ENCODE data around the gene CNNM4. TPM values are rescaled to one million over a fixed set of nuclear protein-coding genes. Genes with fewer than 3 reads are reported as not detected.

CNNM4 gene
- total RNA-seq, 1 donor from 2014 or later, result 5.9 TPM

GRCh38 chr2:96808176-96808837 is 47.6 kb downstream of the CNNM4 start:
- Mint-ChIP-seq H3K36me3 (ENCODE audit: low read depth, unreplicated experiment) (no peaks in the 10 kb centered on the region), H3K27me3 (ENCODE audit: unreplicated experiment) (peaks cover 2% of the 10 kb centered on the region), H3K9me3 (ENCODE audit: unreplicated experiment) (no peaks in the 10 kb centered on the region), H3K4me3 (ENCODE audit: unreplicated experiment) (no peak overlapping the region), H3K4me1 (ENCODE audit: unreplicated experiment) (peaks cover 6% of the 10 kb centered on the region), H3K27ac (ENCODE audit: unreplicated experiment) (no peak overlapping the region)
- TF ChIP-seq, protein P1, sequence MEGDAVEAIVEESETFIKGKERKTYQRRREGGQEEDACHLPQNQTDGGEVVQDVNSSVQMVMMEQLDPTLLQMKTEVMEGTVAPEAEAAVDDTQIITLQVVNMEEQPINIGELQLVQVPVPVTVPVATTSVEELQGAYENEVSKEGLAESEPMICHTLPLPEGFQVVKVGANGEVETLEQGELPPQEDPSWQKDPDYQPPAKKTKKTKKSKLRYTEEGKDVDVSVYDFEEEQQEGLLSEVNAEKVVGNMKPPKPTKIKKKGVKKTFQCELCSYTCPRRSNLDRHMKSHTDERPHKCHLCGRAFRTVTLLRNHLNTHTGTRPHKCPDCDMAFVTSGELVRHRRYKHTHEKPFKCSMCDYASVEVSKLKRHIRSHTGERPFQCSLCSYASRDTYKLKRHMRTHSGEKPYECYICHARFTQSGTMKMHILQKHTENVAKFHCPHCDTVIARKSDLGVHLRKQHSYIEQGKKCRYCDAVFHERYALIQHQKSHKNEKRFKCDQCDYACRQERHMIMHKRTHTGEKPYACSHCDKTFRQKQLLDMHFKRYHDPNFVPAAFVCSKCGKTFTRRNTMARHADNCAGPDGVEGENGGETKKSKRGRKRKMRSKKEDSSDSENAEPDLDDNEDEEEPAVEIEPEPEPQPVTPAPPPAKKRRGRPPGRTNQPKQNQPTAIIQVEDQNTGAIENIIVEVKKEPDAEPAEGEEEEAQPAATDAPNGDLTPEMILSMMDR (IDR thresholded peaks at IDR 0.05; ENCODE audit: unreplicated experiment), result no peak
- DNase-seq (ENCODE audit: low spot score), result no peak

- Mint-ChIP-seq H3K27ac (ENCODE audit: unreplicated experiment) (no peak overlapping the region), H3K36me3 (ENCODE audit: low read depth, unreplicated experiment) (no peaks in the 10 kb centered on the region), H3K9me3 (ENCODE audit: unreplicated experiment) (no peaks in the 10 kb centered on the region), H3K4me3 (ENCODE audit: unreplicated experiment) (no peak overlapping the region), H3K27me3 (ENCODE audit: unreplicated experiment) (no peaks in the 10 kb centered on the region), H3K4me1 (ENCODE audit: unreplicated experiment) (peaks cover 6% of the 10 kb centered on the region)
- TF ChIP-seq, protein P1 (IDR thresholded peaks at IDR 0.05; ENCODE audit: unreplicated experiment), result no peak
- no peak for DNase-seq (ENCODE audit: low spot score)
Measured at GRCh38 chr2:96809216-96809882, 48.6 kb downstream of the CNNM4 start.

- no peaks in the 10 kb centered on the region for H3K27me3 Mint-ChIP-seq (ENCODE audit: unreplicated experiment)
Measured at GRCh38 chr2:96809951-96810782, 49.5 kb downstream of the CNNM4 start.

DNA sequence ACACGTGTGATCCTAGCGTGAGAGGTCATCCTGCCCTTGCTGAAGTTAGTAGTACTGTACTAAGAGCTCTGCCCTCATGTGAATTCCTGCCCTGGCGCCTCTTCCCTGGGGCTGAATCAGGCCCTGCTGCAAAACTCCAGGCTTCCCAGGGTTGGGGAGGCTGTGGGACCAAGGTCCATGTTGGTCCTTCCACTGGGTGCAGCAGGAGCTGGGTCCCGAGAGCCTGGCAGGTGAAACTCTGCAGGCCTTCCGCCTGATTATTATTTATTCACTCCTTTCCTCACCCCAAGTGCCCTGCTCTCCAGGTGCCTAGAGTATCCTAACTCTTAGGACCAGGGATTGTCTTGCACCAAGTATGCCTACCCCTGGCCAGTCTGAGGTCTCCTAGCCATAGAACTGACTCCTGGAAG is 50.1 kb downstream of the CNNM4 start:
- Mint-ChIP-seq H3K4me3 (ENCODE audit: unreplicated experiment) (no peak overlapping the region), H3K27ac (ENCODE audit: unreplicated experiment) (no peak overlapping the region), H3K9me3 (ENCODE audit: unreplicated experiment) (no peaks in the 10 kb centered on the region), H3K27me3 (ENCODE audit: unreplicated experiment) (no peaks in the 10 kb centered on the region), H3K36me3 (ENCODE audit: low read depth, unreplicated experiment) (no peaks in the 10 kb centered on the region), H3K4me1 (ENCODE audit: unreplicated experiment) (peaks cover 6% of the 10 kb centered on the region)
- TF ChIP-seq, protein P1 (IDR thresholded peaks at IDR 0.05; ENCODE audit: unreplicated experiment), result no peak
- no peak for DNase-seq (ENCODE audit: low spot score)

More at GRCh38 chr2:96809951-96810782, 49.5 kb downstream of the CNNM4 start:
- TF ChIP-seq, protein P1 (IDR thresholded peaks at IDR 0.05; ENCODE audit: unreplicated experiment), result no peak
- Mint-ChIP-seq H3K27ac (ENCODE audit: unreplicated experiment) (no peak overlapping the region), H3K4me3 (ENCODE audit: unreplicated experiment) (no peak overlapping the region), H3K9me3 (ENCODE audit: unreplicated experiment) (no peaks in the 10 kb centered on the region), H3K36me3 (ENCODE audit: low read depth, unreplicated experiment) (no peaks in the 10 kb centered on the region), H3K4me1 (ENCODE audit: unreplicated experiment) (peaks cover 6% of the 10 kb centered on the region)
- no peak for DNase-seq (ENCODE audit: low spot score)
